ENCODE results near the gene MSMB. TPM values are rescaled to one million over a fixed set of nuclear protein-coding genes. Genes with fewer than 3 reads are reported as not detected.

MSMB gene
- total and polyA plus RNA-seq, 2 of the 8 experiments (the other 6 are each of a cell fraction or from before 2014, with no cell fraction given): not detected

- 83% methylated on average over 5 of the region's 5 CpGs; no CpG with 5 or more reads in 1 of the 2 experiments for WGBS, 2 experiments (ENCODE audit: extremely low coverage in 1 of 2, insufficient coverage in 1 of 2, insufficient read length in 1 of 2, insufficient replicate concordance in 2 of 2, low coverage in 1 of 2, low lambda C conversion rate in 2 of 2, missing lambda C conversion rate in 1 of 2)
- H3K27ac ChIP-seq (ENCODE audit: low read depth, low read length): no peak overlapping the region
- H3K27me3 ChIP-seq (replicated peaks in 1 of 4; ENCODE audit: control insufficient read depth in 3 of 4, extremely low read depth in 1 of 4, insufficient read depth in 3 of 4, low read length in 3 of 4): peaks cover 0 to 1% (median 0%) of the 10 kb centered on the region in 4 experiments; a peak in 1 of 7 replicates
- H3K18ac ChIP-seq (ENCODE audit: extremely low read depth, low read length): no peak overlapping the region
- no peak overlapping the region for H2BK120ac ChIP-seq (replicated peaks; ENCODE audit: low read depth, low read length)
- no peak overlapping the region for H3K4me3 ChIP-seq (ENCODE audit: extremely low read depth in 1 of 4, insufficient read depth in 2 of 4, low read depth in 3 of 4, low read length in 4 of 4)
- H3K23ac ChIP-seq (ENCODE audit: insufficient read length): no peak overlapping the region
- peaks cover 4 to 35% (median 21%) of the 10 kb centered on the region in 4 experiments; a peak in 7 of 8 replicates for H3K36me3 ChIP-seq (ENCODE audit: control insufficient read depth in 2 of 4, insufficient read depth in 4 of 4, low read length in 3 of 4)
- H4K5ac ChIP-seq (ENCODE audit: insufficient read length, low read depth, low read length): no peak overlapping the region
- H2BK20ac ChIP-seq (ENCODE audit: low read length): no peak overlapping the region
- H2BK15ac ChIP-seq (ENCODE audit: low read length): no peak overlapping the region
- no peaks in the 10 kb centered on the region for H3K9me3 ChIP-seq (ENCODE audit: insufficient read depth in 2 of 2, low read depth in 1 of 2, low read length in 1 of 2)
- no peak overlapping the region for H3K56ac ChIP-seq (replicated peaks; ENCODE audit: insufficient read length, low read depth, low read length)
- no peak overlapping the region for H2AFZ ChIP-seq (ENCODE audit: low read length)
- H4K91ac ChIP-seq (replicated peaks; ENCODE audit: insufficient read length, low read length): no peak overlapping the region
- no peak overlapping the region for H4K8ac ChIP-seq (ENCODE audit: extremely low read depth, insufficient read depth, low read length)
- no peaks in the 10 kb centered on the region for H3K23me2 ChIP-seq (ENCODE audit: low read depth, low read length)
- no peak overlapping the region for H3K9ac ChIP-seq (replicated peaks in 1 of 4; ENCODE audit: extremely low read depth in 1 of 4, low read depth in 3 of 4, low read length in 3 of 4)
- ChIA-PET CTCF (ENCODE audit: partially characterized antibody) (interaction anchor here (0.6 kb wide), 1 partner anchor 16 kb away, joined by 4 read pairs; the partner anchor contains the start of gene NCOA4), POLR2A (ENCODE audit: partially characterized antibody) (no interaction called here)
- TF ChIP-seq MAFK (IDR thresholded peaks at IDR 0.05; ENCODE audit: low read depth, low read length): no peak
- TF ChIP-seq BACH1 (IDR thresholded peaks at IDR 0.05; ENCODE audit: low read length): no peak
- TF ChIP-seq SIRT6 (IDR thresholded peaks at IDR 0.05; ENCODE audit: low read length): no peak
- no peak for FAIRE-seq
- H2BK12ac ChIP-seq (ENCODE audit: low read depth, low read length): no peak overlapping the region
- H3K4me1 ChIP-seq (replicated peaks in 1 of 4; ENCODE audit: control insufficient read depth in 3 of 4, insufficient read depth in 4 of 4, low read length in 3 of 4): no peaks in the 10 kb centered on the region
- H3K4ac ChIP-seq (replicated peaks; ENCODE audit: insufficient read length, low read depth, low read length): no peak overlapping the region
- peaks cover 2% of the 10 kb centered on the region; the same call in 1 of the 2 replicates for H3K79me1 ChIP-seq (ENCODE audit: low read depth, low read length)
- no peak overlapping the region for H2AK5ac ChIP-seq (ENCODE audit: low read depth, low read length)
- H4K20me1 ChIP-seq (replicated peaks in 1 of 2; ENCODE audit: control insufficient read depth in 1 of 2, insufficient read depth in 2 of 2, low read length in 2 of 2): peaks cover 1 to 2% of the 10 kb centered on the region in 2 experiments
- H3K79me2 ChIP-seq (ENCODE audit: control insufficient read depth in 1 of 2, insufficient read depth in 2 of 2, low read length in 2 of 2): peaks cover 2 to 25% of the 10 kb centered on the region in 2 experiments; a peak in 3 of 4 replicates
- no peak overlapping the region for H3K4me2 ChIP-seq (ENCODE audit: insufficient read depth in 1 of 2, low read depth in 2 of 2, low read length in 2 of 2)
- DNase-seq (ENCODE audit: low read depth in 1 of 2, low spot score in 2 of 2): no peak
- H3K14ac ChIP-seq (ENCODE audit: insufficient read length): no peak overlapping the region
- H2BK5ac ChIP-seq (ENCODE audit: low read depth, low read length): no peak overlapping the region
These were observed 31.9 kb downstream of the MSMB start for GRCh38 chr10:46014206-46014605.

Data from H1 (cell line).